Right atrium auricular region (tissue), 2 donors: ENCODE results near the gene OTUD7B. TPM values are rescaled to one million over a fixed set of nuclear protein-coding genes. Genes with fewer than 3 reads are reported as not detected.

Experiments
- DNase-seq: peaks from one replicate; pipeline ENCODE4 v3.0.0-alpha.2; 2019; ENCODE audit warnings: low spot score
- H3K27ac ChIP-seq, 2 donors: fragments of 200-600 bp; sonication (generic); 1 replicate in 1 of 2; 2 replicates in 1 of 2; pipeline ENCODE4 v1.5.1; 2016 to 2019
- H3K27me3 ChIP-seq, 2 donors: fragments of 200-600 bp; sonication (generic); one replicate each; pipeline versions ENCODE4 v1.5.1 to v1.6.0; 2017 to 2019
- H3K36me3 ChIP-seq: fragments of 200-600 bp; sonication (generic); one replicate; pipeline ENCODE4 v1.5.1; 2016
- H3K4me1 ChIP-seq, 2 donors: fragments of 200-600 bp; sonication (generic); one replicate each; pipeline versions ENCODE4 v1.5.1 to v1.6.0; 2017 to 2019
- H3K4me3 ChIP-seq, 2 donors: fragments of 200-600 bp; sonication (generic); 1 replicate in 1 of 2; 2 replicates in 1 of 2; pipeline ENCODE4 v1.5.1; 2017 to 2019; ENCODE audit warnings: mild to moderate bottlenecking in 1 of 2, moderate library complexity in 1 of 2
- H3K9me3 ChIP-seq, 2 donors: fragments of 200-600 bp; sonication (generic); one replicate each; pipeline ENCODE4 v1.5.1; 2019
- total RNA-seq, 2 donors: library from RNA; depleted of rRNA; stranded (reverse); fragments of >200 nt; gene quantifications; one replicate each; pipeline ENCODE4 v1.1.0, GENCODE V29; 2016
- TF ChIP-seq, protein P1 (sequence below), 2 donors: fragments of 200-600 bp; sonication (generic); IDR thresholded peaks; one replicate each; pipeline ENCODE4 v1.5.1; 2019; ENCODE audit warnings: antibody characterized with exemption in 2 of 2

Gene OTUD7B
- total RNA-seq, 2 donors from 2014 or later, result 12.1 to 20.0 TPM

DNA sequence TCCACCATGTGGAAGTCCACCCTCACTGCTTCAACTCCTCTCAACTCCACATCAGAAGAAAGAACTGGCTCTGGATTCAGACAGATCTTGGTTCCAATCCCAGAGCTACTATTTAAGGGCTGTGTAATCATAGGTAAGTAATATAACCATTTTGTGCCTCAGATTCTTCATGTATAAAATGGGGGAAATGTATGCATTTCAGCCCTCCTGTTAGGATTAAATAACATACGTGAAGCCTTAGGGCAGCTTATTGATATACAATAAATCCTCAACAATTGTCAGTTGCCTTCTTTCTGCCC lies 23.3 kb downstream of the OTUD7B start:
- Histone ChIP-seq H3K4me3 (no peak overlapping the region), H3K36me3 (no peaks in the 10 kb centered on the region), H3K9me3 (no peaks in the 10 kb centered on the region), H3K27me3 (no peaks in the 10 kb centered on the region), H3K4me1 (peaks cover 0 to 20% of the 10 kb centered on the region in 2 donors), H3K27ac (peak overlapping the region in 1 of 2 donors; percentile 35)
- TF ChIP-seq, protein P1, sequence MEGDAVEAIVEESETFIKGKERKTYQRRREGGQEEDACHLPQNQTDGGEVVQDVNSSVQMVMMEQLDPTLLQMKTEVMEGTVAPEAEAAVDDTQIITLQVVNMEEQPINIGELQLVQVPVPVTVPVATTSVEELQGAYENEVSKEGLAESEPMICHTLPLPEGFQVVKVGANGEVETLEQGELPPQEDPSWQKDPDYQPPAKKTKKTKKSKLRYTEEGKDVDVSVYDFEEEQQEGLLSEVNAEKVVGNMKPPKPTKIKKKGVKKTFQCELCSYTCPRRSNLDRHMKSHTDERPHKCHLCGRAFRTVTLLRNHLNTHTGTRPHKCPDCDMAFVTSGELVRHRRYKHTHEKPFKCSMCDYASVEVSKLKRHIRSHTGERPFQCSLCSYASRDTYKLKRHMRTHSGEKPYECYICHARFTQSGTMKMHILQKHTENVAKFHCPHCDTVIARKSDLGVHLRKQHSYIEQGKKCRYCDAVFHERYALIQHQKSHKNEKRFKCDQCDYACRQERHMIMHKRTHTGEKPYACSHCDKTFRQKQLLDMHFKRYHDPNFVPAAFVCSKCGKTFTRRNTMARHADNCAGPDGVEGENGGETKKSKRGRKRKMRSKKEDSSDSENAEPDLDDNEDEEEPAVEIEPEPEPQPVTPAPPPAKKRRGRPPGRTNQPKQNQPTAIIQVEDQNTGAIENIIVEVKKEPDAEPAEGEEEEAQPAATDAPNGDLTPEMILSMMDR (IDR thresholded peaks at IDR 0.05), result no peak
- DNase-seq, result no peak

DNA sequence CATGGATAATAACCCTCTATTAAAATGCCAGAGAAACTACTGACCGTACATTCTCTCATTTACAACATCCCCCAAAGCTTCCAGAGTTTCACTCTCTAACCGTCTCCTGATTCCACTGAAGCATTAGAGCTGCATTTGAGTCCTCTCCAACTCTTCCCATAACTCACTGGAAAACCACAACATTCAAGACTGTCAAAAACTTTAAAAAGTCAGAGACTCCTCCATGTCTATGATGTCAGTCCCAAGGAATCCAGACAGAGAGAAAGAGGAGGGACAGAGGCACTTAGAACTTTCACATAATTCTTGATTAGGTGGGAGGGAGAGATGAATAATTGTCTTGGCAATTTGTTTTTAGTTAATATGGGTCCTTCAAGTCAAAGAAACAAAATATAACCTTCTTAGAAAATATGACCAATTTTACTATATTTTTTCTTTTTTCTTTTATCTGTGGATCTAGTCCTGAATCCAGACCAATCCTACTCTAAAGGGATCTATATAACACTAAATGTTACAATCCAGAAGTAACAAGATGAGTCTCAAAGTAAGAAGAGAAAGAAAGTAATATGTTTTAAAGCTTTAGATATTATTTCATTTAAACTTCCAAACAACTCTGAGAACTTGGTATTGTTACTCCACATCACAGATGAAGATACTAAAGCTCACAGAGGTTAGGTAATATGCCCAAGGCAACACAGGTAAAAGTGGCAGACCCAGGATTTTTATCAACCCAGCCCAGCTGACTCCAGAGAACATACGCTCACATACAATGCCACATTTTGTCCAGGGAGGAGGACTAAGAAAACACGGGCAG lies 23.8 kb downstream of the OTUD7B start:
- TF ChIP-seq, protein P1 (IDR thresholded peaks at IDR 0.05), result no peak
- Histone ChIP-seq H3K27me3 (no peaks in the 10 kb centered on the region), H3K9me3 (no peaks in the 10 kb centered on the region), H3K4me3 (no peak overlapping the region), H3K27ac (peak overlapping the region in 1 of 2 donors; percentile 35), H3K36me3 (no peaks in the 10 kb centered on the region), H3K4me1 (peaks cover 0 to 20% of the 10 kb centered on the region in 2 donors)
- no peak for DNase-seq

DNA sequence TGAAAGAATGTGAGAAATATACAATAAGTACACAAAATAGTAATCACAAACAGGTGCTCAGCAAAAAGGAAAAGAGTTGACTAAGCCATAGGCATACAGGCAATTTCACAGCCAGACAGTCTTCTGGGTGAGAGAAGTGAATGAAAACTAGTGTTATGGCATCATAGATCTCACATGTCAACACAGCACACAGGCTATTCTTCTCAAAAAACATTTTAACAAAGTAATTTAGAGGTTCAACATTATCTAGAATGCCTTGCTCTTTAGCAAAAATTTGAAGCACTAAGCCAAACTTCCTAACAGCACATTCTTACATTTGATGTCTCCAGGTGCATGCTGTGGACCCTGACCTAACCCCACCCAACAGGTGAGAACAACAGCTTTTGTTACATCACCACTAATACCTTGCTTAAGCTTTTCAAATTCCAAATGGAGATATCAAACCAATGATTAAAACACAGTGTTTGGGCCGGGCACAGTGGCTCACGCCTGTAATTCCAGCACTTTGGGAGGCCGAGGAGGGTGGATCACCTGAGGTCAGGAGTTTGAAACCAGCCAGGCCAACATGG lies 30.5 kb downstream of the OTUD7B start:
- TF ChIP-seq, protein P1 (IDR thresholded peaks at IDR 0.05), result no peak
- Histone ChIP-seq H3K36me3 (peaks cover 20% of the 10 kb centered on the region), H3K4me3 (no peak overlapping the region), H3K27ac (no peak overlapping the region), H3K27me3 (no peaks in the 10 kb centered on the region), H3K9me3 (no peaks in the 10 kb centered on the region), H3K4me1 (peaks cover 0 to 19% of the 10 kb centered on the region in 2 donors)
- DNase-seq, result no peak

DNA sequence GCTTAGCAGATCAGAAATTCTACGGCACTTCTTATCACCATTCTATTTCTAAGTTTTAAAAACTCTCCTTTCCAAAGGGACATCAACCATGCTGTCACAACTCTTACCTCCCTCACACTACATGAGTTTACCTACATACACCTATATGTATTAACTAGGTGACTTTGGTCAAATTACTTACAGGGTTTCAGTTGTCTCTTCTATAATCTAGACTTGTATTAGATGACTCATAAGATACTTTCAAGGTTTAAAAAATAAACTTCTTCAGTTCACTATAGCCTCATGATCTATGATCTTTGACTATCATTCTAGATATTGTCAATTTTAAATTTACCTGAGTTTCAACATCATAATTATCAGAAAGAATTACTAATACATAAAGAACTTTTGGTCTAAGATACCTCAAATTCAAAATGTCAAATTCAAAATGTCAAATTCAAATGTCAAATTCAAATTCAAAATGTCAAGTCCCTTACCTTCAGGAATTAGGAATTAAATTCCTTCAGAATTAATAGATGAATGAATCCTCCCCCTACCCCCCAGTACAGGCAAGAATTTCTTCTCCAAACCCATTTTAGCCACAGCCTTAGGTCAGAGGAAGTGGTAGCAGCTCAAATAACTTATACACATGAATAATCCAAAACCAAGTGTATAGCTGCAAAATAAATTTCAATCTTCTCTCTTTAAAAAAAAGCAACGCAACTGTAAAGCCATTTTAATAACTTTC lies 31.1 kb downstream of the OTUD7B start:
- H3K4me1 ChIP-seq, result peaks cover 0 to 19% of the 10 kb centered on the region in 2 donors
- no peak for DNase-seq
- TF ChIP-seq, protein P1 (IDR thresholded peaks at IDR 0.05), result no peak
- H3K4me3 ChIP-seq, result no peak overlapping the region
- no peak overlapping the region for H3K27ac ChIP-seq
- no peaks in the 10 kb centered on the region for H3K27me3 ChIP-seq
- H3K9me3 ChIP-seq, result no peaks in the 10 kb centered on the region
- peaks cover 26% of the 10 kb centered on the region for H3K36me3 ChIP-seq

DNA sequence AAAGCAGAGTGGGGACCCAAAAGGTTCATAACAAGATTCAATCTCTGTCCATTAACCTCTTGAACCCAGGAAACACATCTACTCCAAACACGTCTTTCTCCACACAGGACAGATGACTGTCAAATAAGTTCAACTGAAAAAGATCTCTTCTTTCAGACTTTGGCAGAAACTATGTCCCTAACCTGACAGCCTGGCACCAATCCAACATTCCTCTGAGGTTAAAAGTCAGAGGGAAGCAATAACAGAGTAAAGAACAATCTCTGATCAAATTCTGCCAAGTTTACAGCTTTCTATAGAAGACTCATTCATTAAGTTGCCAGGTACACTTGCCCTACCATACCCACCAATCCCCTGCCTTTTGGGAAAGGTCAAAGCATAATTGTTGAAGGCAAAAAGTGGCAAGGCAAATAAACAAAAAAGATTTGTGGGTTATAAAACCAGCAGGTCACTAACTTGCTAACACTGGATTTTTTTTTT lies 31.9 kb downstream of the OTUD7B start:
- peaks cover 0 to 19% of the 10 kb centered on the region in 2 donors for H3K4me1 ChIP-seq
- no peak overlapping the region for H3K27ac ChIP-seq
- peaks cover 35% of the 10 kb centered on the region for H3K36me3 ChIP-seq
- DNase-seq, result no peak
- TF ChIP-seq, protein P1 (IDR thresholded peaks at IDR 0.05), result no peak
- no peaks in the 10 kb centered on the region for H3K27me3 ChIP-seq
- H3K4me3 ChIP-seq, result no peak overlapping the region
- H3K9me3 ChIP-seq, result no peaks in the 10 kb centered on the region
